ENCODE data around the gene TTLL13. TPM values are rescaled to one million over a fixed set of nuclear protein-coding genes. Genes with fewer than 3 reads are reported as not detected.

TTLL13 gene
- polyA plus RNA-seq (ENCODE audit: insufficient read length): 0.45 TPM
- long read RNA-seq, donor 1: 0 reads
- long read RNA-seq, donor 2: 0 reads
- long read RNA-seq, donor 3: 0 reads
- long read RNA-seq, donor 4: 0 reads
- long read RNA-seq, donor 5: 0 reads
- long read RNA-seq, donor 6: 0 reads
- long read RNA-seq, donor 7: 0 reads
- long read RNA-seq, donor 8: 0 reads

- peak; percentile 90 for DNase-seq
These were observed at the start of gene TTLL13 for GRCh38 chr15:90249203-90249863. Gene TTLL13 (plus strand): TSS chr15:90249556. CDS start chr15:90250631, 1,075 bp downstream.

GRCh38 chr15:90200534-90201129 is 48.7 kb upstream of the TTLL13 start:
- no peak for DNase-seq

- DNase-seq: no peak
These were observed 48.0 kb upstream of the TTLL13 start, which contains the start of gene SEMA4B for GRCh38 chr15:90201130-90201943. Gene SEMA4B (plus strand): TSS chr15:90201330. CDS start chr15:90201579, 249 bp downstream.

- no peak for DNase-seq
These were observed 47.4 kb upstream of the TTLL13 start for GRCh38 chr15:90201944-90202375.

DNA sequence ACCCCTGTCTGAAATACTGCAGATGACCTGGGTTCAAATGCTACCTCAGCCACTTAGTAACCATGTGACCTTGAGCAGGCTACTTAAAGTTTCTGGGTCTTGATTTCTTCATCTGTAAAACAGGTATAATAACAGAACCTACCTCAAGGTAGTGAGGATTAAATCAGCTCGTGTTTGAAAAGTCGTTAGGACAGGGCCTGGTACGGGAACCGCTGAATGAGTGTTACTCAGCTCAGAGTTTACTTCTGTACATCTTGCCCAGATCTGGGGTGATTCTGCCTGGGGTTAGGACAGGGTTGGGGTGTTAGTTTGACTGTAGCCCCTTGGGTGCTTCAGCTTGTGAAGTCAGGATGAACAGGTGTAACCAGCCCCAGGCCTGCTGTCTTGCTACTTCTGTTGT is 46.4 kb upstream of the TTLL13 start:
- DNase-seq: no peak

DNA sequence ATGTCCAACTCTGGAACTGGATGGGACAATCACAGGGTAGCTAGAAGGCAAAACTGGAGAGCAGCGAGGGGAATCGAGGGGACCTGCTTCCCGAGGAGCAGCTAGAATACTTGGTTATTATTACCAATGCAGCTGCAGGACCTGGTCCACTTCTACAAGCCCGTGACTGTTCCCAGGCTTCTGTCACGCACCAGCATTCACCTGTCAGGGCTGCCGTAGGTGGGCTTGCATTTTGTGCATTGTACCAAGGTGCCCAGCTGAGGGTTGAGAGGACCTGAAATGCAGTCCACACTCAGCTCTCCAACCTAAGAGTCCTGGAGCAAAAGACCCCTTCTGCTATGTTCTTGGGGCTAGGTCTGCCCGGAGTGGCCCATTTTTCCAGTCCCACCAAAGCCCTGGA is 45.9 kb upstream of the TTLL13 start:
- DNase-seq: no peak

- no peak for DNase-seq
These were observed 45.4 kb upstream of the TTLL13 start for GRCh38 chr15:90203922-90204321.

DNA sequence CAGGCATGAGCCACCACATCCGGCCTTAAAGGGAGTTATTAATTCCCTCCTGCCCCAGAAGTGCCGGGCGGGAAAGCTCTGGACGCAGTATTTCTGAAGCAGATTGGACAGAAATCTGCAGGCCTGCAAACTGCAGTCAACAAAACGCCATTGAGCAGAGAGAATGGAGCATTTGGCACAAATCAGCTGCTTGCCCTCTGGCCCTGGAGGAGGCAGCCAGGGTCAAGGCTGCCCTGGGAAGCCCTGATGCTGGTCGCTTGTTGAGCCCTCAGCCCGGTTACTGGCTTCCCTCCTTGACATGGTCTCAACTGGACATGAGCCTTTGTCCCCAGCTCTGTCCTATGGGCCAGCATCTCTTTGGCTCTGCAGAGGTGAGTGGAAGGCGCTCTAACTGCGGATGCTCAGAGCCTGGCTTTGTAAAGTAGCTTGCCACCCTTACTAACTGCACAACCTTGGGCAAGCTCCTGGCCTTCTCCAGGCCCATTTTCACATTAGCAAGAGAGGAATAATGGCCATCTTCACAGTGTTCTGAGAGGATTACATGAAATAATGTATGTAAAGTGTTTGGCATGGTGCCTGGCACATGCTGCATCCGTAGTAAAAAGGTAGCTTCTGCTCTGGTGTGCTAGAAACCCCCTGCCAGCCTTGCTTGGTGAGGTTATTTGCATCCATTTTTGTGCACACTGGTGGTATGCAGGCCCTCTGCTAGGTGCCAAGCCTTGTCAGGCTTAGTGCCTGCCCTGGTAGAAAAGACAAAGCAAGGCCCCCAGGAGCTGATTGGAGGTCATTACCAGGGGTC is 44.1 kb upstream of the TTLL13 start:
- no peak for DNase-seq

- no peak for DNase-seq
These were observed 43.5 kb upstream of the TTLL13 start for GRCh38 chr15:90205886-90206285.

DNA sequence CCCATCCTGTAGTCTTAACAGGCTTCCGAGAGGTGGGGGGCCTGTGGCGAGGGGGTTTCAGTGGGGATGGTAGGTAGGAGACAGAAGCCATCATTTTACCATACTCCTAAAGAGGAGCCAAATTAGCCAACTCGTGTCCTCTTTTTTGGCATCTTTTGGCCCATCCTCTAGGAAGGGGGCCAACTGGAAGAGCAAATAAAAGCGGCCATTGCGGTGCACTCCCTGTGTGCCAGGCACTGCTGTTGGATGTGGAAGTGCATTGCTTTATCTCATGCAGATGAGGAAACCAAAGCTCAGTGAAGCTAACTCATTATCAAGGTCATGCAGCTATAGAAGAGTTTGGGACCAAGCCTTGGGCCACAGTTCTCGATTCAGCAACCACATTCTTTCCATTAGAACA is 42.1 kb upstream of the TTLL13 start:
- DNase-seq: no peak

DNA sequence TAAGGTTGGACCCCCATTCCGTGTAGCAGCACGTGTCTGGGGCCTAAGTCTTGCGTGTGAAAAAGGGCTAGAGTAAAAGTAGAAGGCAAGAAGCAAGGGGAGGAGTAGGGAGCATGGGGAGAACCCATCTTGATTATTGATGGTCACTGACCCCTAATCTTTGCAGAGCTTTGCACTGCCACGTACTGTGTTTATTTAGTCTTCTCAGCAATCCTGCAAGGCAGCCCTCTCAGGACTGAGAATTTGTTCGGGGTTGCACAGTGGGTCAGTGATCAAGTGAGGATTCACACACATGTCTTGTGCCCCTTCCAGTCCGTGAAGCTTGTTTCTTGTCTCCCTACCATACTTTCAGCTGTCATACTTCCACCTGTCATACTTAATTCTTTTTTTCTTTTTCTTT is 41.0 kb upstream of the TTLL13 start:
- no peak for DNase-seq

- no peak for DNase-seq
These were observed 39.8 kb upstream of the TTLL13 start for GRCh38 chr15:90209591-90209990.

GRCh38 chr15:90210593-90210992 is 38.8 kb upstream of the TTLL13 start:
- DNase-seq: no peak

- DNase-seq: no peak
These were observed 38.3 kb upstream of the TTLL13 start for GRCh38 chr15:90211009-90211408.

DNA sequence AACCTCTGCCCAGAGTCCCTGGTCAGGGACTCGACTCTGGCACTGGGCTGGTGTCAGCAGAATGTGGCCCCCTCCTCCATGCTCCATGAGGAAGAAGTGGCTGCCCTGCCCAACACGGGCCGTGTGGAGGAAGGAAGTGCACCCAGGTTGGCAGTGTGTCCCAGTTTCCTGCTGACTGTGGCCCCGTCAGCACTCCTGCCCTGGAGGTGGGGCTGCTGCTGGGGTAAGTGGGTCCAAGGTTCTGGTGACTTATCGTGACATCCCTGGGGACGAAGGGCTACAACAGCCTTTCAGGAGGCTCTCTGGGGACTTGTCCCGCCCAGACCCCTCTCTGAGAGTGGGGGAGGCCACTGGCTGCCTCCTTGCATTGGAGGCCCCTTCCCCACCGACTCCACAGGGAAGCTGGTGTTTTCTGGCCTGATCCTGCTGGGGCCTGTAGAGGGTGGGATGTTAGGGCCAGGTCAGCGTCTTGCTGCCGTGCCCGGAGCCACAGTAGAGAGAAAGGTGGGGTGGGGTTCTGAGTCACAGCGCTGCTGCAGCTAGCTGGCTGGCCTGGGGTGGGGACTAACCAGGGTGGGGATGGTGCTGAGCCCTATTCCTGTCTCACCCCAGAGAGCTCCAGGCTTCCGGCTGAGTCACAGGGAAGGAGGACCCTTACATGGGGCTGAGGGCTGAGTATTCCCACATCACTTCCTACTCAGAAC is 37.8 kb upstream of the TTLL13 start:
- DNase-seq: no peak

GRCh38 chr15:90212221-90213098 is 36.9 kb upstream of the TTLL13 start:
- DNase-seq: no peak

GRCh38 chr15:90213122-90213817 is 36.1 kb upstream of the TTLL13 start:
- DNase-seq: no peak

DNA sequence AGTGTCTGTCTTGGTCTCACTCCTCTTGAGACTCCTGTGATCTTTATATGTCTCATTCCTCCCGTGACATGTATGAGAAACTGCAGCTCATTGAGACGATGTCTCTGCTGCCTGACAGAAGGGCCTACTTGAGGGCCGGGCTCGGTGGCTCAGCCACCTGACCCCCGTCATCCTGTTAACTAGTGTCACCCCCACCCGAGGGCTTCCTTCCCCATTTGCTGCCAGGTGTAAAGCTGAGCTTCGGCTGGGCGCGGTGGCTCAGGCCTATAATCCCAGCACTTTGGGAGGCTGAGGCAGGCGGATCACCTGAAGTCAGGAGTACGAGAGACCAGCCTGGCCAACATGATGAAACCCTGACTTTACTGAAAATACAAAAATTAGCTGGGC is 35.5 kb upstream of the TTLL13 start:
- DNase-seq: no peak

DNA sequence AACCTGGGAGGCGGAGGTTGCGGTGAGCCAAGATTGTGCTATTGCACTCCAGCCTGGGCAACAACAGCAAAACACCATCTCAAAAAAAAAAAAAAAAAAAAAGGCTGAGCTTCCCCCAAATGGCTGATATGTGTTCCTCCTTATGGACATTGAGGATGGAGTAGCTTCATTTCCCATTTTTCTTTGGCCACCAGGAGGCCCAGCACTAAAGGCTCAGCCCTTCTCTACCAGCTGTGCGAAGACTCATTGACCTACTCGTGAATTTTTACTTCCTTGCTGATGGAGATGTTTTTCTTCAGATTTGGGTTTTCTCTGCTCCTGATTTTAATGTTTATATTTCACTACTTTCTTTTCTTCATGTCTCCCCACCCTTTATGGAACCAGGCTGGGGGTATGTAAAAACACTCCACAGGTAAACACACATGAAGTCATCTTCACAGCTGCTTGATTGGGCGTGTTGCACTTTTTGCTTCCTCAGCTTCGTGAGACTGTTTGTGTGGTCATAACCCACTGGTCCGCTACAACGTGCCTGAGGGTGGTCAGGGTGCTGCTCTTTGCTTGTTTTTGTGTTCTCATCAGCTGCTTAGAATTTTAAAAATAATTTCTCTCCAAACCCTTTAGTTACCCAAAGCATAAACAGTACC is 34.7 kb upstream of the TTLL13 start:
- no peak for DNase-seq
